ENCODE measurements around the gene PARP16.
"Not testable (repeated sequence)": the region's sequence is repeated elsewhere in the genome, so short reads cannot be mapped to it uniquely, and the experiment has no call there.

Gene PARP16

DNA sequence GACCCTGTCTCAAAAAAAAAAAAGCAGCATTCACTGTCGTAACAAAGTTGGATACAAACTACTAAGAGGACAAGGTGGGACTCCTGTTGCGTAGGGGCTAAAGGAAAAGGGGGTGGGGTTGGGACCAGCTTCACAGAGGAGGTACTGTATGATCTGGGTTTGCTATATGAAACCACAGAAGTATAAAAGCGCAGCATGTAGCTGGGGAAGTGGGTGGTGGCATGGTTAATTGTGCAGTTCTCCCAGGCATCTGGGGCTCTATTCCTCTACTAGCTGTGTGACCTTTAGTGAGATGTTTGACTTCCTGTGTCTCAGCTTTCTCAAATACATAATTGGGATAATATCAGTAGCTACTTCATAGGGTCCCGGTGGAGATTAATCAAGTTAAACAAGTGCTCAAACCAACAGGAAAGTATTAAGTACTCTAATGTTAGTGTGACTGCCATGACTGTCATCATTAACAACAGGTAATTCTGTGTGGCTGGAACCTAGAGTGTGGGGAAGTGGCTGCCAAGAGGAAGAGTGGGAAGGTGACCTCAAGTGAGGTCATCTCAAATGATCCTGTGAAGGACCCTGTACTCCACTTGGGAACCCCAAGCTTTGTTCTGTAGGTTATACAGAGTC is 11.5 kb downstream of the PARP16 start:
- DNase-seq = peak in 1 of 3 donors; percentile 15

DNA sequence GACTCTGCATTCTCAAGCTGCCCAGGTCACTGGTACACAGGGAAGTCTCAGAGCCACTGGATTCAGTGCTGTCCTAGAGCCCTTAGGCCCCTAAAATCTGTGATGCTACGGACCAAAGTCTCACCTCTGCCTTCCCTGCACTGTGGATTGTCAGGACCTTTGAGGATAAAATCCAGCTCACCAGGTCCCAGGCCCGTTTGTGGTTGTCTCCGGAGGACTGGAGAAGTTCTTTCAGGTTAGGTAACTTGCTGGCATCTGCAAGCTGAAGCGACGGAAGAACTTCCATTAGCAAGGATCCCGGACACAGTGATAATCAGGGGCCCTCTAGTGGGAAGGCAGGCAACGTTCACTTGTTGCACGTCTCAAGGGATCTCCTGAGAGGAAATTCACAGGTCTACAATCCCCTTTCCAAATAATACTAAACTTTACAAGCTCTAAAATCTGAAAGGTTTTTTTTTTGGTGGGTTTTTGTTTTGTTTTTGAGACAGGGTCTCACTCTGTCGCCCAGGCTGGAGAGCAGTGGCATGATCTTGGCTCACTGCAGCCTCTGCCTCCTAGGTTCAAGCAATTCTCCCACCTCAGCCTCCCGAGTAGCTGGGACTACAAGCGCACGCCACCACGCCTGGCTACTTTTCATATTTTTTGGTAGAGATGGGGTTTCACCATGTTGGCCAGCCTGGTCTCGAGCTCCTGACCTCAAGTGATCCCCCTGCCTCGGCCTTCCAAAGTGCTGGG is 15.7 kb downstream of the PARP16 start:
- DNase-seq = peak; percentile 61 to 70 (median 66)

DNA sequence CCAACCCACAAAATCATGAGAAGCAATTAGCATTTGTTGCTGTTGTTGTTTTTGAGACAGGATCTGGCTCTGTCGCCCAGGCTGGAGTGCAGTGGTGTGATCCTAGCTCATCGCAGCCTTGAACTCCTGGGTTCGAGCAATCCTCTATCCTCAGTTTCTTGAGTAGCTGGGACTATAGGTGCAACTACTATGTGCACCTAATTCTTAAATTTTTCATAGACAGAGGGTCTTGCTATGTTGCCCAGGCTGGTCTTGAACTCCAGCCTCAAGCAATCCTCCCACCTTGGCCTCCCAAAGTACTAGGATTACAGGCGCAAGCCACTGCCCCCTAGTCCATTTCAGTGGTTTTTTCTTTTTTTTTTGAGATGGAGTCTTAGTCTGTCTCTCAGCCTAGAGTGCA is 18.3 kb downstream of the PARP16 start:
- no peak for DNase-seq

DNA sequence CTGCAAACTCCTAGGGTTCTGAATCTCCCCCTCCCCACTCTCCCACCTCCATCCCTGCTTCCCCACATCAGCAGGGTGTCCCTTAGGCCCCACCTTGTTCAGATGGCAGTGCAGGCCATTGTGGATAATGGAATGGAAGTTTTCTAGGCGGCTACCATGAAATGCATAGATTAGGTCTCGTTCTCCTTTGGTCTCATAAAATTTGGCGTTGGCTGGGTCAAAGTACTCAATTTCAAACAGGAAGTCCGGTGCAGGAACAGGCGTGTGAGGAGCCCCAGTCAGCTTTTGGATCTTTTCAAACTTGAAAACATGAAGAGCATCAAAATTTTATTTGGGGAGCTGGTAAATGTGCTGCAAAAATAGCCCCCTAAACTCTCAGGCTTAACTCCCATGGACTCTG is 20.2 kb downstream of the PARP16 start:
- no peak for DNase-seq

DNA sequence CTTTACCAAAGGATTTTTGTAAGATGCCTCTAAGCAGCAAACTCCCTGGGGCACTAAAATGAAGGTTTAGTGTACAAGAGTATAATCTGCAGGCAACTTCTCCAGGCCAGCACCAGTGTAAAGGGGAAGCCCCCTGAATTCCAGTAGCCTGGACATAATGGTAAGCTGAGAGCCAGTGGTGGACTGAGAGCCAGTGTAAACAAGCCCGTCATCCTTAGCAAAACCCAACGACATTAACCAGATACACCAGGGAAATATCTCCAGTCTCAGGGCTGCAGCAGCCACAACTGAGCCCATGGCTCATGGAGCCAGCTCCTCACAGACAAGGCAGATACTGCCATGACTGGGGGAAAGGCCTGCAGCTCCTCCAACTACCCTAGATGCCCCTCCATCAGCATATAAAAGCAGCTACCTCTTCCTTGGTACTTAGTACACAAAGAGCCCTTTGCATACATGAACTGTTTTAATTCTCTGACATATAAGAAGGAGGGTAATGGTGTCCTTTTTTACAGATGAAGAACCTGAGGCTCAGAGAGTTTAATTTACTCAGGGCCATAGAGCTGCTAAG is 21.7 kb downstream of the PARP16 start:
- no peak for DNase-seq

DNA sequence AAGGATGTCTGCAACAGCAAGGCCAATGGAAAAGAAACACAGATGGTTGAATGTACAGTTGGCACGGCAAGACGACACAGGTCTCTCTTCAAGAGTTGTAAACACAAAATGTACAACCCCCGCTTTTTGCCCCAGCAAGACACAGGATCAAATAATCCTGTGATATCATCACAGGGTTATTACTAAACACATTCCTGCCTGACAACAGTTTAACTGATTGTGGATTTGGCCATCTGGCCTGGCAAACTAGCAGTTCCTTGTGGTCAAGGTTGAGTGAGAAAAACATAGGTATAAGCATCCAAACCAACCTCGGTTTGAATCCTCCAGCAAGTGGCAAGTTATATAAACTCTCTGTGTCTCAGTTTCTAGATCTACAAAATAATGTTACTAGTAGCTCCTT is 23.4 kb downstream of the PARP16 start:
- DNase-seq = no peak

DNA sequence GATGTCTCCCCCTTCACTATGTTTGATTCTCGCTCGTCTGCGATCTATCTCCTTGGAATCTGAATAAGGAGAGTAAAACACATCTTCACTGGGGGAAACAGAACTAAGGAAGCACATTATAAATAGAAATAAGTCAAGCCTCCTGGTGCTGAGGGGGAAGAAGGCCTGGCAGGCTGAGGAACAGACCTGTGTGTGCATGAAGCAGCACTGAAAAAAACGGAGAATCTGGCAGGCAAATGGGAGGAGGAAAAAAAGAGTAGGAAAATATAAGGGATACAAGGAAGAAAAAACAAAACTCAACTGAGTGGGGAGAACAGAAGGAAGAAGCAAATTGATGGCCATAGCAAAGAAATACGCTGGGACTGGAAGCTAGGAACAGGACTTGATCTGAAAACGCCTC is 25.7 kb downstream of the PARP16 start:
- DNase-seq = no peak

DNA sequence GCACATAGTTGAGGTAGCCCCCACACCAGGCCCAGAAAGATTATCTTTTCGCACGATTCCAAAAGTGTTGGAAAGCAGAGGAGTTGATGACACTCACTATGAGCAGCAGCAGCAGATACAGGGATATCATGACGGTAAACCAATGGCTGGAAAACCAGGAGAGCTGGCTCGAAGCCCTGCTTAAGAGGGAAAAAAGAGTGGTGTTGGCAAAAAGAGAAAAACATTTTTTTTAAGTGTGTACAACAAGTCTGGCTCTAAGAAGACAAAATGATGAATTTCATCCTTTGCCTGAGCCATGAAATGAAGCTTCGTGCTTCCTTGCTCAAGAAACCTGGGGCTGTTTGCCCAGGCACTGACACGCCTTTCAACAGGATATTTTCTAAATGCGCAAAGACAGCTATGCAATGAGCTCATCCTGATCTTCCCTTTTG is 27.3 kb downstream of the PARP16 start:
- DNase-seq = no peak

DNA sequence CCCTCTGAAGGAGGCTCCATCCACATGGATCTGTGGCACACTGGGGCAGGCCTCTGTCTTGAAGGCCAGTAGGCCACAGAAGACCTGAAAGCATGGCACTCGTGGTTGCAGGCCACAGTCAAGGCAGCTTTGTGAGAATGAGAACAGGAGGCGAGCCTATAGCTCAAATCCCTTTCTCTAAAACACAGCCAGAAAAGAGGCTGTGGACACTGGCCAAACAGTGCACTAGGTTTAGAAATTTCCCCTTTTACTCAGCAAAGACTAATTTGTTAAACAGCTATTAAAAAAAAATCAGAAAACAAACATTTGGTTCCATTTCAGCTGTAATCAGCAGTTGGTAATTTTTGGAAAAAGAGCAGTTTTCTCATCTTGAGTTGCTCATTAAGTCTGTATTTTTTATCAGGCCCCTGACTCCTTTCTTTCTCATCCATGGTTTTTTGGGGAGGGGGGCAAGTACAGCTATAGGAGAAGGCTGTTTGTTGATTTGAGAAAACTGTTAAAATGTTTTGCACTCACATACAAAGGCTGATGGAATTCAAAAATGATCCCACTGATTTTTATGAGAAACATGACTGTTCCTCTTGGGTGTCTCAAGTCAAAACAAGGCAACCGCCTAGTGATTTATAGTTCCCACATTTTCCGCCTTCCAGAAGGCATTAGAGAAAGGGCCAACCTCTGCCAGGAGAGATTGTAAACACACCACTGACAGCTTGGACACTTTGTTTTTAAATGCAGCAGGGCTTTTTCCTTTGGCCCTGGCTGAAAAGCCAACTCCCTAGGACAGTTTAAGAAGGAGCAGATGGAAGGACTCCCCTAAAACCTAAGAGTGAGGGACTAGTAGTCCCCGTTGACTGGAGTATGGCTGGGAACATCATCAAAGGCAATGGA is 28.1 kb downstream of the PARP16 start:
- no peak for DNase-seq

DNA sequence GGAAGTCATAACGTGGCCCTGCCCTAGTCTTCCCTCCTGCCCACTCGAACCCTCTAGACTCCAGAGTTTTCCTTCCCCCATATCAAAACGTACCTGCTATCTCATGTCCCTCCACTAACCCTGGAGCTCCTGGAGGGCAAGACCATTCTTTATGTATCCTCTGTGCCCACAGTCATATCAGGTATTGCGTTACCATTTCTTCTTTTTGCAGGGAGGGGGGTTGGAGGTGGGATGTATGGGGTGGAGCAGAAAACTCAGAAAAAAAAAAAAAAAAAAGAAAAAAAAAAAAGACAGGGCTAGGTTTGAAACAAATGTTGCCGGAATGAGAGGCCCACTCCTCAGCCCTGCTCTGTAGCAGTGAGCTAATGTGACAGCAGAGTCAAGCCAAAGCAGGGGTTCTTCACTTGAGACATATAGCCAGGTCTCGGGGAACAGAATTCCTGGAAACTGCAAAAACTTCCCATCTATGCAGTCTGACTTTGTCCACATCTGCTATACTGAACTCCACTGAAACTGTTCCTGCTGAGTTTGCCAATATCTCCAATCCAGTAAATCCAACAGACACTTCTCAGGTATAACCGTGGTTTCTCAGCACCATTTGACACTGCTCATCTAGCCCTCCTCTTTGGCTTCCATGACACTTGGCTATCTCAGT is 31.1 kb downstream of the PARP16 start:
- DNase-seq = no peak

DNA sequence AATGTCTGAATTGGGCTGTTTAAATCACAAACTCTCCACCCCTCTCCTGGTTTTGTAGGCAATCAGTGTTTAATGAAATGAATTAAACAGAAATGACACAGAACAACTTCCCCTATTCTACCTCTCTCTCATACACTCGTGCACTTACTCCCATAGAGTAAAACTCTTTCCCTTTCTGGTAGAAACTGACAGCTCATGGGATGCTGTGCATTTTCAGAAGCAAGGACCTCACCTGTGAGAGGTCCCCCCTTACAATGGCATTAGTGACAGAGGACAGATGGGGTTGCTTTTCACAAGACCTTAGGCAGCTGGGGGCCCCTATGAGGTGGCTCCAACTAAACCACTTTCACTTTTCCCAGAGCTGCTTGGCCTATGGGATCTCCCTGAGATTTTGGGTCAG is 31.9 kb downstream of the PARP16 start:
- no peak for DNase-seq

DNA sequence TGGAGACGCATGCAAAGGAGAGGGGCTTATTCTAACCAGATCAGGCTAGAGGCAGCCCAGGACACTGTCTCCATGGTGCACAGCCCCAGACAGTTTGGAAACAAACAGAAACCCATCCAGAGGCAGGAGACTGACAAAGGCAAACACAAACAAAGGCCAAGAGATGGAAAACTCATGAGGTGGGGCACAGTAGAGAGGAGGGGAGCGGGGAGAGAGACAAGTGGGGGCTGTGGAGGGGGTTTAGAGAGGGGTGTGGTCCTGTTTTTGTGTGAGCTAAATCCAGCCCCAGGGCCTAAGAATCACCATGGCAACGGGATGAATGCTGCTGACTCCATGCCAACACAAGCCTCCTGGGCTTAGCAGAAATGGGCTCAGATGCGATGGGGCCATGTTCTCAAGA is 32.3 kb downstream of the PARP16 start:
- DNase-seq = no peak

DNA sequence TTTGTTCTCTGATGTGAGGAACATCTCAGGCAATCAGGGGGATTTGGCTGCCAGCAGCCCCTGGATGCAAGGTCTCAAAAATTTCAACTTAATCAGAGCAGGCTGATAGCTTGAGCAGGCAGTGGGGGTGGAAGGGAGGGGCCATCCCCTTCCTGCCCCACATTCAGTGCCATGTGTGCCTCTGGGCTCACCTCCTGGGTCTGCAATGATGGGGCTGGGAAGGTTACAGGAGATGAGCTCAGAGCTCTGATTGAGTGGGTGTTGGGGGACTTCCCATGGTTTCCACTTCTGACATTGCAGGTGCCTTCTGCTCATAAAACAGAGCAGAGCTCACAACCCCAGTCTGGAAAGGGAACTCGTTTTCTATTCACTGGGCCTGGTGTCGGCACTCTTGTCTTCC is 37.0 kb downstream of the PARP16 start:
- peak; percentile 40 to 65 (median 55) for DNase-seq

DNA sequence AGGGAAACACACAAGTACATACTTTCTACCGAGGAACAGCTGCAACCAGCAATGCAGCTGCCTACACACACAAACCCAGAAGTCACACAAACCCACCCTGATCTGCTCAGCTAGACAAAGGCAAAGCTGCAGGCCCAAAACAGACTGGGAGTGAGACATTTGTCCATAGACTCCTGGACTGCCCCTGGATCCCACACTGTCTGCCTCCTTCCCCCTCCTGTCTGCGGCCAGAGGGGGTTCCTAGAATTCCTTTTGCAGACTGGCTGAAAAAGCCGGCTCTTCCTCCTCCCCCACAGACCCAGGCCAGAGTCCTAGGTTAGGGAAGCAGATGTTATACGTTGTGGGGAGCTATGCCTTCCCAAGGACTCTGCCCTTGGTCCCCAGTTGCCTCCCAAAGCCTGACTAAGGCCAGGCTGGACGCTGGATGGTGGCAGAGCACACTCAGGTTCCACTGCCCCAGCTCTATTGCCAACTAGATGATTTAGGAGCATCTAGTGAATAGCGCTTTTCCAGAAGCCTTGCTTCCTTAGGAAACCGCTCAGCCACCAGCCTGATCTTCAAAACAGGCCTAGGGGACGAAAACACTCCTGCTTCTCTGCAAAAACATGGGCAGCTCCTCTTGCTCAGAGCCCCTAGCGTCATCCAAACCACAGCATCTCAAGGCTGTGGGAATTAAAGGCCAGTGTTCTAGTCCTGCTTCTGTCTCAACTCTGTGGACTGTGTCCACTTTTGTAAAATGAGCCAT is 38.0 kb downstream of the PARP16 start:
- DNase-seq = no peak

DNA sequence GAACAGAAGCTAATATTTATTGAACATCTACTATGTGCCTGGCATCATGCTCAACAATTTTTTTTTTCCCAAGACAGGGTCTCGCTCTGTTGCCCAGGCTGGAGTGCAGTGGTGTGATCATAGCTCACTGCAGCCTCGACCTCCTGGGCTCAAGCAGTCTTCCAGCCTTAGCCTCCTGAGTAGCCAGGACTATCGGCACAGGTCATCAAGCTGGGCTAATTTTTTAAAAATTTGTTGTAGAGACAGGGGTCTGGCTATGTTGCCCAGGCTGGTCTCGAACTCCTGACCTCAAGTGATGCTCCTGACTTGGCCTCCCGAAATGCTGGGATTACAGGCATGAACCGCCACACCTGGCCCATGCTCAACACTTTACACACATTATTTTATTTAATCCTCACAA is 39.7 kb downstream of the PARP16 start:
- no peak for DNase-seq

DNA sequence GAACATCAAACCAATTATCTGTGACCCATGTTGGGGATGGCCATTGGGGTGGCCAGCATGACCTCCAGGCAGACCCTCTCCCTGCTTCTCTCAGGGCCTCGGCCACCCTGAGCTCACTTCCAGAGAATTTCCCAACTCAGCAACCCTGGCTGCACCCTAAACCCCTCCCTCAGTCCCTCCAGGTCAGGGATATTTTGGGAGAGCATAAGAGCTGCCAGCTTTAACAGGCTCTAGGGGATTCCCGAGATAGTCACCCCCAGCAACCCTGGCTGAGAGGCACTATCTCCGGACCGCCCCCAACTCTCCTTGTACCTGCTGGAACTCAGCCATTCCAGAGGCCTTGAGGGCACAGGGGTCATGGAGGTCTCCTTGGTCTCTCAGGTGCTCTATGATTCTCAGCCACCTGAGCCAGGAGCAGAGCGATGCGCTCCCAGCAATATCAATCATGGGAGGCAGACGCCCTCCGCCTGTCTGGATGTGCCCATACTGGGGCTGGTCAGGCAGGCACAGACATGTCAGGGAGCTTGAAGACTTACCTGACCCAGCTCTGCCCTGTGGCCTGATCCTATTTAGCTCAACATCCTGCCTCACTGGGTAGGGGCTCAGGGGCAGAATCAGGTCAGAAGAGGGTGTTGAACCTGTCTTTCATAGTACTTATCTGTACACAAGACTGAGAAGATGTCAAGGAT is 40.5 kb downstream of the PARP16 start:
- no peak for DNase-seq

DNA sequence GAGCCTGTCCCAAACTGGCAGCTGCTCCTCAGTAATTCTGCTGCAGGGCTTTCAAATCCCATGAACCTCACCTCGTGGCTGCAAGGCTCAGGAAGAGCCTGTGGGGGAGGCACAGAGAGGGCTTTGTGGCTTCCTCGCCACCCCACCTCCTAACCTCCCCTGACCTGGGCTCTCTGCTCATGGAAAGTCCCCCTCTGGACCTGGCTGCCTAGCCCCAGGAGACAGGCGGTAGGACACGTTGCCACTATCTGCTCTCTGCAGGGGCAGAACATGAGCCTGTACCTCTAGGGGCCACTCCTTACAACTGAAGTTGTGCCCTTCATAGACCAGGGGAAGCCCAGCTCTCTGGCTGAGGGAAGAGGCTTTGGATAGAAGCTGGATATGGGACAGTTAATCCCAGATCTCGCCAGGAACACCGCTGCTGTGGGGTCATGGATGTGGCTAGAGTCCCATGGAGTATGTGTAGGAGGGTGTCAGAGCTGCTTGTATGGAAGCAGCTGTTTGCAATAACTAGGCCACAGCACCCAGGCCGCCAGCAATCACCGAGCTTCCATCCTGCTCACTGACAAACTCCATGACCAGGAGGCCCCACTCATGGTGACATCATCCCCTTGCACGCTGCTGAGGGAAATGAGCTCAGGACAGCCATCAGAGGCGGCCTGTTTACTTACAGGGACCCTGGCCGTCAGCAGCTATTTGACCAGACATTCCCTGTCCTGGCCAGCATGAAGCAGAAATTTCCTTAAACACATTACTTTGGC is 41.4 kb downstream of the PARP16 start:
- no peak for DNase-seq

DNA sequence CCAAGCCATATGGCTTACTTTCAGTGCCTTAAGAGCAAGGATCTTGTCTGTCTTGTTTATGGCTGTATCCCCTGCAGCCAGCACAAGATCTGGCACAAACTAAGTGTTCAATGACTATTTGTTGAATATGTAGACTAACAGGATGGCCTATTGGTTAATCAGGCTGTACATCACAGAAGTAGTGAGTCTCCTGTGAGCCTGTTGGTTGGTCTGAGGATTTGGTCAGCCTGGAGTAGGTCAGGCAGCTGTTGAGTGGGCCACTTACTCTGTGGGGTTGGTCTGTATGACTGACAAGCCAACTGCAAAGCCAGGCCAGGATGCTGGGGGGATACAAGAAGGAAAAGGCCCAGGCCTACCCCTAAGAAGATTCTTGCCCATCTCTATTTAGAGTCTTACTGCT is 42.0 kb downstream of the PARP16 start:
- no peak for DNase-seq

DNA sequence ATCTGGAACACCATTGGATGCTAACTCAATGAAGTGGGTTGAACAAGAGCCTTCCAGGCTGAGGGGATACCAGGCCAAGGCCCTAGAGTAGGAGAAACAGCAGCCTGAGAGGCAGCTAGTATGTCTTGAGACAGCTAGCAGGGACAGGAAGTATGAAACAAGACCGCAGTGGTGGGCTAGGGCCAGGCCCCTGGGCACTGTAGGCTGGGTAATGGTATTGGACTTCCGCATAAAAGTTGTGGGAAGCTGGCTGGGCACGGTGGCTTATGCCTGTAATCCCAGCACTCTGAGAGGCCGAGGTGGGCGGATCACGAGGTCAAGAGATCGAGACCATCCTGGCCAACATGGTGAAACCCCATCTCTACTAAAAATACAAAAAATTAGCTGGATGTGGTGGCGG is 50.2 kb downstream of the PARP16 start:
- not testable (repeated sequence) for DNase-seq

DNA sequence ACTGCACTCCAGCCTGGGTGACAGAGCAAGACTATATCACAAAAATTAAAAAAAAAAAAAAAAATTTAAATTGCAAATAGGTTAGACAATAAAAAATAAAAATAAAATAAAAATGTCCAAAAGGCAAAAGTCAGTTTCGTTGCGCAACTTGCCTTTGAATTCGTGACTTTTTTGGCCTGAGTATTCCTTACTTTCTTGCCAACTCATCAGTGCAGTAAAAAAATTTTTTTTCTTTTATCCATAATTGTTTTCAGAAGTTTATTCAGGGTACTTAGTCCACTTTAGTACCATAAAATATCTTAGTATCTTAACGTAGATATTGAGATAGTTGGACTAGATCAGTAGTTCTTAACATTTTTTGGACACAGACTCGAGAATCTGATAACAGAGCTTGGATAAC is 53.0 kb downstream of the PARP16 start:
- no peak for DNase-seq

DNA sequence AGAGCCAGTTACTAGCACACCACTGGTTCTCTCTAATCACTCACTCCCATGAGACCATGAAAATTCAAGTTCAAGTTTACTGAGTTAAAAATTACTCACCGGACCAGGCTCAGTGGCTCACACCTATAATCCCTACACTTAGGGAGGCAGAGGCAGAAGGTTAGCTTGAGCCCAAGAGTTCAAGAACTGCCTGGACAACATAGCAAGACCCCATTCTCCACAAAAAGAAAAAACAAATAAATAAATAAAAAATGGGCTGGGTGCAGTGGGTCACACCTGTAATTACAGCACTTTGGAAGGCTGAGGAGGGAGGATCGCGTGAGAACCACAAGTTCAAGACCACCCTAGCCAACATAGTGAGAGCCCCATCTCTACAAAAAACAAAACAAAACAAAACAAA is 54.2 kb downstream of the PARP16 start:
- DNase-seq = no peak
